BJ (cell line): ENCODE data around the gene RAI1. TPM values are rescaled to one million over a fixed set of nuclear protein-coding genes. Genes with fewer than 3 reads are reported as not detected.
"Not testable (repeated sequence)": the region's sequence is repeated elsewhere in the genome, so short reads cannot be mapped to it uniquely, and the experiment has no call there.

ENCODE experiments used
- CTCF ChIA-PET: fragments of 350-600 bp; formaldehyde crosslinking; extraction: SDS; loops from one replicate; lab custom pipeline; 2021; ENCODE audit warnings: antibody characterized with exemption, inconsistent platforms; lab: Yijun Ruan, JAX
- POLR2A ChIA-PET: fragments of 300-600 bp; sonication (Branson Sonifier 250); formaldehyde crosslinking; extraction: SDS; loops from one replicate; lab custom pipeline; 2021; ENCODE audit warnings: antibody characterized with exemption; lab: Charles Lee
- DNase-seq: peaks from one replicate; pipeline ENCODE4 v3.0.0-alpha.2; 2011; ENCODE audit warnings: low read depth
- H3K27me3 ChIP-seq: 2 replicates; pipeline ENCODE4 v1.6.0; 2011; ENCODE audit warnings: low read length; ENCODE audit not compliant: control insufficient read depth, insufficient read depth
- H3K36me3 ChIP-seq: 2 replicates; pipeline ENCODE4 v1.5.1; 2011; ENCODE audit warnings: low read length; ENCODE audit not compliant: control insufficient read depth, insufficient read depth
- H3K4me3 ChIP-seq: 2 replicates; pipeline ENCODE4 v1.5.1; 2011; ENCODE audit warnings: low read depth, mild to moderate bottlenecking, control low read depth, low read length
- polyA plus RNA-seq: library from polyadenylated mRNA; depleted of rRNA; stranded (reverse); fragments of >200 nt; gene quantifications from 2 replicates; pipeline ENCODE4 v1.2.3, GENCODE V29; 2011
- TF ChIP-seq, protein P1 (sequence below): IDR thresholded peaks from 2 replicates; pipeline ENCODE4 v1.5.1; 2011; ENCODE audit warnings: low read depth, mild to moderate bottlenecking, control low read depth, inconsistent platforms, low read length, moderate library complexity; ENCODE audit not compliant: insufficient read depth

Gene RAI1
- polyA plus RNA-seq, 1 experiment, result 2.4 TPM

DNA sequence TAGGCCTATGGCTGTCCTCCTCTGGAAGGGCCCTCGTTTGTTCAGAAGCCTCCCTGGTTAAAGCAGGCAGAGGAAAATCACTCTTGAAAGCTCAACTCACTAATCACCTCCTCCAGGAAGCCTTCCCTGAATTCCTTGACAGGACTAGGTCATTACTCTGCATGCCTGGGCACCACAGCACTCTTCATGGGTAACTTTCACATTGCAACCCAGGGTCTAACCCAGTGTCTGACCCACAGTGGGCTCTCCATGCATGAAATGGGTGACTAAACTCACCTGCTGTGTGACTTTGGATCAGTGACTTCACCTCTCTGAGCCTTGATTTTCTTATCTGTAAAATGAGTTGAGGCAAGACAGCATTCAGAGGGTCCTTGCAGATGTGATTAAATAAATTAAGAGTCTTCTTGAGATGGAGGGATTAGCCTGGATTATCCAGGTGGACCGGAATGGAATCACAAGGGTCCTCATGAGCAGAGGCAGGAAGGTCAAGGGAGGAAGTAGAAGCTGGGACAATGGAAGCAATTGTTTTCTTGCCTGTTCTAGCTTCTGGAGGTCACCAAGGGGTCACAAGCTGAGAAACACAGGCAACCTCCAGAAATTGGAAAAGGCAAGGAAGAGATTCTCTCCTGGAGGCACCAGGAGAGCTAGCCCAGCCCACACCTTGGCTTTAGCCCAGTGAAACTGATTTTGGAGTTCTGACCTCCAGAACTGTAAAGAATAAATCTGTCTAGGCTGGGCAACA is 3.8 kb upstream of the RAI1 start:
- no peak overlapping the region for H3K4me3 ChIP-seq
- no peaks in the 10 kb centered on the region for H3K27me3 ChIP-seq
- TF ChIP-seq, protein P1, sequence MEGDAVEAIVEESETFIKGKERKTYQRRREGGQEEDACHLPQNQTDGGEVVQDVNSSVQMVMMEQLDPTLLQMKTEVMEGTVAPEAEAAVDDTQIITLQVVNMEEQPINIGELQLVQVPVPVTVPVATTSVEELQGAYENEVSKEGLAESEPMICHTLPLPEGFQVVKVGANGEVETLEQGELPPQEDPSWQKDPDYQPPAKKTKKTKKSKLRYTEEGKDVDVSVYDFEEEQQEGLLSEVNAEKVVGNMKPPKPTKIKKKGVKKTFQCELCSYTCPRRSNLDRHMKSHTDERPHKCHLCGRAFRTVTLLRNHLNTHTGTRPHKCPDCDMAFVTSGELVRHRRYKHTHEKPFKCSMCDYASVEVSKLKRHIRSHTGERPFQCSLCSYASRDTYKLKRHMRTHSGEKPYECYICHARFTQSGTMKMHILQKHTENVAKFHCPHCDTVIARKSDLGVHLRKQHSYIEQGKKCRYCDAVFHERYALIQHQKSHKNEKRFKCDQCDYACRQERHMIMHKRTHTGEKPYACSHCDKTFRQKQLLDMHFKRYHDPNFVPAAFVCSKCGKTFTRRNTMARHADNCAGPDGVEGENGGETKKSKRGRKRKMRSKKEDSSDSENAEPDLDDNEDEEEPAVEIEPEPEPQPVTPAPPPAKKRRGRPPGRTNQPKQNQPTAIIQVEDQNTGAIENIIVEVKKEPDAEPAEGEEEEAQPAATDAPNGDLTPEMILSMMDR, result no peak
- no peaks in the 10 kb centered on the region for H3K36me3 ChIP-seq
- ChIA-PET CTCF (interaction anchor here (1.3 to 3.6 kb wide), 2 partner anchors 174 to 183 kb away, joined by 3 to 34 read pairs; no protein-coding TSS in a partner anchor), POLR2A (interaction anchor here (0.6 kb wide), 1 partner anchor 181 kb away, joined by 3 read pairs; no protein-coding TSS in a partner anchor)
- DNase-seq, result no peak

DNA sequence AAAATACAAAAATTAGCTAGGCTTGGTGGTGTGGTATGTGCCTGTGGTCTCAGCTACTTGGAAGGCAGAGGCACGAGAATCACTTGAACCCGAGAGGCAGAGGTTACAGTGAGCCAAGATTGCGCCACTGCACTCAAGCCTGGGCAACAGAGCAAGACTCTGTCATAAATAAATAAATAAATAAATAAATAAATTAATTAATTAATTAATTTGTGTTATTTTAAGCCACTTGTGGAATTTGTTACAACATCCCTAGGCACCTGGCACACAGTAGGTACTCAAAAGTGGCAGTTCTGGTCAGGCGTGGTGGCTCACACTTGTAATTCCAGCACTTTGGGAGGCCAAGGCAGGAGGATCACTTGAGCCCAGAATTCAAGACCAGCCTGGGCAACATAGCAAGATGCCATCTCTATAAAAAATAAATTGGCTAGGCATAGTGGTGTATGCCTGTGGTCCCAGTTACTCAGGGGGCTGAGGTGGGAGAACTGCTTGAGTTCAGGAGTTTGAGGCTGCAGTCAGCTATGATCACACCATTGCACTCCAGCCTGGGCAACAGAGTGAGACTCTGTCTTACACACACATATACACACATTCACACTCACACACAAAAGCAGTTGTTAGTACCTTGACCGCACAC is 3.1 kb upstream of the RAI1 start:
- H3K27me3 ChIP-seq, H3K4me3 ChIP-seq, DNase-seq, H3K36me3 ChIP-seq: not testable (repeated sequence)
- ChIA-PET POLR2A (interaction anchor here (0.6 kb wide), 1 partner anchor 182 kb away, joined by 3 read pairs; no protein-coding TSS in a partner anchor), CTCF (interaction anchor here (1.3 to 3.6 kb wide), 3 partner anchors 10 to 183 kb away, joined by 3 to 34 read pairs (median 19); no protein-coding TSS in a partner anchor)

DNA sequence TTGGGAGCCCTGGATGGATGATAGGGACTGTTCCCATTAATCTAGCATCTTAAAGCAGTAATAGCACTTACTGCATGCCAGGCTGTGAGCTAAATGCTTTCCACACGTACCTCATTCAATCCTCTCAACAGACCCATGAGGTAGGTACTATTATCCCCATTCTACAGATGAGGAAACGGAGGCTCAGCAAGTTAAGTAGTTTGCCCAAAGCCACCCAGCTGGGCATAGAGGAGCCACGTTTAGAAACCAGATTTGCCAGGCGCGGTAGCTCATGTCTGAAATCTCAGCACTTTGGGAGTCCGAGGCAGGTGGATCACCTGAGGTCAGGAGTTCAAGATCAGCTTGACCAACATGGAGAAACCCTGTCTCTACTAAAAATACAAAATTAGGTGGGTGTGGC is 2.0 kb upstream of the RAI1 start:
- no peak overlapping the region for H3K4me3 ChIP-seq
- no peaks in the 10 kb centered on the region for H3K27me3 ChIP-seq
- H3K36me3 ChIP-seq, result no peaks in the 10 kb centered on the region
- TF ChIP-seq, protein P1, result no peak
- ChIA-PET CTCF (interaction anchor here (0.8 to 3.6 kb wide), 7 partner anchors 11 to 355 kb away, joined by 3 to 34 read pairs (median 8); no protein-coding TSS in a partner anchor), POLR2A (no interaction called here)
- no peak for DNase-seq

GRCh38 chr17:17679748-17680147 is 1.5 kb upstream of the RAI1 start:
- no peaks in the 10 kb centered on the region for H3K27me3 ChIP-seq
- POLR2A ChIA-PET, result no interaction called here
- no peaks in the 10 kb centered on the region for H3K36me3 ChIP-seq
- CTCF ChIA-PET, result interaction anchor here (0.7 to 3.6 kb wide), 16 partner anchors 12 to 354 kb away, joined by 3 to 34 read pairs (median 5); no protein-coding TSS in a partner anchor
- TF ChIP-seq, protein P1, result no peak
- DNase-seq, result no peak
- no peak overlapping the region for H3K4me3 ChIP-seq

- peak overlapping the region; percentile 80; the same call in 1 of the 2 replicates for H3K4me3 ChIP-seq
- ChIA-PET CTCF (interaction anchor here (0.5 to 3.6 kb wide), 18 partner anchors 8 to 246 kb away, joined by 3 to 34 read pairs (median 5); no protein-coding TSS in a partner anchor), POLR2A (no interaction called here)
- no peaks in the 10 kb centered on the region for H3K36me3 ChIP-seq
- no peak for DNase-seq
- TF ChIP-seq, protein P1, result no peak
- H3K27me3 ChIP-seq, result no peaks in the 10 kb centered on the region
These were observed 626 bp upstream of the RAI1 start for GRCh38 chr17:17680477-17681186.
